IPS DF 19.7 (cell line): Measurements from ENCODE around the gene MT1X.
"Not testable (repeated sequence)": the region's sequence is repeated elsewhere in the genome, so short reads cannot be mapped to it uniquely, and the experiment has no call there.

ENCODE experiments used
- DNase-seq: peaks from one replicate; pipeline ENCODE4 v3.0.0-alpha.2; 2013; ENCODE audit warnings: low read depth, low spot score

MT1X gene

GRCh38 chr16:56653218-56653617 lies 29.1 kb upstream of the MT1X start:
- DNase-seq, result no peak

- DNase-seq, result no peak
Observed at GRCh38 chr16:56657555-56658326, 24.5 kb upstream of the MT1X start, which contains the start of gene MT1F. Gene MT1F, plus strand, starts transcription at chr16:56657959. Its CDS starts 100 bp downstream, at chr16:56658059.

GRCh38 chr16:56658327-56658875 lies 23.9 kb upstream of the MT1X start:
- no peak for DNase-seq

- no peak for DNase-seq
Observed at GRCh38 chr16:56662357-56663354, 19.6 kb upstream of the MT1X start.

GRCh38 chr16:56664506-56664905 lies 17.8 kb upstream of the MT1X start:
- DNase-seq, result no peak

GRCh38 chr16:56665286-56666261 lies 16.7 kb upstream of the MT1X start:
- not testable (repeated sequence) for DNase-seq

GRCh38 chr16:56667581-56668571 lies 14.4 kb upstream of the MT1X start, which contains the start of gene MT1G:
Gene MT1G, minus strand, starts transcription at chr16:56668065. Its CDS starts 72 bp downstream, at chr16:56667993.
- no peak for DNase-seq

GRCh38 chr16:56669005-56669839 lies 13.0 kb upstream of the MT1X start, which contains the start of gene MT1H:
Gene MT1H, plus strand, starts transcription at chr16:56669814. Its CDS starts 71 bp downstream, at chr16:56669885.
- no peak for DNase-seq

- DNase-seq, result no peak
Observed at GRCh38 chr16:56669840-56670619, 12.2 kb upstream of the MT1X start.

GRCh38 chr16:56670620-56670934 lies 11.7 kb upstream of the MT1X start:
- no peak for DNase-seq

- DNase-seq, result not testable (repeated sequence)
Observed at GRCh38 chr16:56671691-56672090, 10.6 kb upstream of the MT1X start.

GRCh38 chr16:56672171-56672570 lies 10.1 kb upstream of the MT1X start:
- not testable (repeated sequence) for DNase-seq

- DNase-seq, result no peak
Observed at GRCh38 chr16:56672761-56673536, 9.3 kb upstream of the MT1X start.

- no peak for DNase-seq
Observed at GRCh38 chr16:56673921-56674320, 8.3 kb upstream of the MT1X start.

- not testable (repeated sequence) for DNase-seq
Observed at GRCh38 chr16:56674570-56674969, 7.7 kb upstream of the MT1X start.

GRCh38 chr16:56675685-56676210 lies 6.5 kb upstream of the MT1X start:
- no peak for DNase-seq

GRCh38 chr16:56677474-56677873 lies 4.8 kb upstream of the MT1X start:
- no peak for DNase-seq
